ENCODE data around the gene TBC1D14.
A peak's percentile ranks its signal among the peaks of the same experiment; 100 is the strongest.
"Not testable (repeated sequence)": the region's sequence is repeated elsewhere in the genome, so short reads cannot be mapped to it uniquely, and the experiment has no call there.

Gene TBC1D14

GRCh38 chr4:6965329-6965728, 55.7 kb downstream of the TBC1D14 start:
- Mint-ChIP-seq H3K4me3 (no peak overlapping the region), H3K36me3 (ENCODE audit: low read depth) (peaks cover 15% of the 10 kb centered on the region), H3K27ac (no peak overlapping the region), H3K4me1 (ENCODE audit: low read depth) (peaks cover 25% of the 10 kb centered on the region), H3K27me3 (ENCODE audit: low read depth) (no peaks in the 10 kb centered on the region), H3K9me3 (no peaks in the 10 kb centered on the region)

GRCh38 chr4:6967846-6968340, 58.3 kb downstream of the TBC1D14 start:
- no peak overlapping the region for H3K27ac Mint-ChIP-seq
- no peaks in the 10 kb centered on the region for H3K27me3 Mint-ChIP-seq (ENCODE audit: low read depth)
- H3K4me3 Mint-ChIP-seq = no peak overlapping the region
- peaks cover 20% of the 10 kb centered on the region for H3K4me1 Mint-ChIP-seq (ENCODE audit: low read depth)
- no peaks in the 10 kb centered on the region for H3K9me3 Mint-ChIP-seq
- peaks cover 15% of the 10 kb centered on the region for H3K36me3 Mint-ChIP-seq (ENCODE audit: low read depth)

- Mint-ChIP-seq H3K4me1 (ENCODE audit: low read depth) (peaks cover 19% of the 10 kb centered on the region), H3K4me3 (no peak overlapping the region), H3K9me3 (no peaks in the 10 kb centered on the region), H3K27ac (no peak overlapping the region), H3K36me3 (ENCODE audit: low read depth) (peaks cover 15% of the 10 kb centered on the region), H3K27me3 (ENCODE audit: low read depth) (no peaks in the 10 kb centered on the region)
Measured at GRCh38 chr4:6968496-6968895, 58.9 kb downstream of the TBC1D14 start.

DNA sequence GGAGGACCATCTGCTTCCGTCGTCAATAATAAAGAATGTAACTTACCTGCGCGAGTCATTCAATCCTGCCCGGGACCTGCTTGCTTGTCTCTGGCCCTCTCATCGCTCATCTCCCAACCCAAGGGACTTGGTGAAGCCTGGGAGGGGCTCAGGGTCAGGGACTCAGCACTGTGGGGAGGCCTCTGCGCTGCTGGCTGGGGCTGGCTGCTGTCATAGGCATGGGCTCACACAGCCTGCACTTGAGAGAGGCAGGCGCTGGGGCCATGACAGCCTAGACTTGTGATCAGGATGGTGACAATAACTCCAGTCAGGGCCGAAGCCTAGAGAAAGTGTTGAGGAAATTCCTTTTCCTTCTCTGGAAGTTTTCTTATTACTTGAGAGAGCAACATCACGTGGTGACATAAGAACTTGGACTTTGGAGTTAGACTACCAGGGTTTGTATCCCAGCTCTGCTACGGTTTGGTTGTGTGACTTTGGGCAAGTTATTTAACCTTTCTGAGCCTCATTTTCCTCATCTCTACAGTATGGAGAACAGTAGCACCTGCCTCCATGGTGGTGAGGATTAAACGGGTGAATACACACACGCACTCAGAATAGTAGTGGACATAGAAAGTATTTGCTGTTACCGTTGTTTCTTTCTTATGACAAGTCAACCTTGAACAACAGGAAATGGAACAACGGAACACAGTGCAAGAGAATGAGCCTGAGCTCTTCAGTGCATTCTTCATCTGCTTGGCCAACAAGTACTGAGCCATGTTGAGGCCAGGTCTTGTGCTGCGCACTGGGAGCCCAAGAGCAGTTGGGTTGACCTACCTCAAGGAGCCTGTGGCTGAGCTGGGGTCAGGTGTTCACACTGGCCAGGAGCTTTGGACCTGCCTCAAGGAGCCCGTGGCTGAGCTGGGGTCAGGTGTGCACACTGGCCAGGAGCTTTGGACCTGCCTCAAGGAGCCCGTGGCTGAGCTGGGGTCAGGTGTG, 60.5 kb downstream of the TBC1D14 start:
- no peak overlapping the region for H3K4me3 Mint-ChIP-seq
- no peaks in the 10 kb centered on the region for H3K9me3 Mint-ChIP-seq
- H3K36me3 Mint-ChIP-seq (ENCODE audit: low read depth) = peaks cover 15% of the 10 kb centered on the region
- no peak overlapping the region for H3K27ac Mint-ChIP-seq
- H3K4me1 Mint-ChIP-seq (ENCODE audit: low read depth) = peaks cover 18% of the 10 kb centered on the region
- H3K27me3 Mint-ChIP-seq (ENCODE audit: low read depth) = no peaks in the 10 kb centered on the region

- H3K4me3 Mint-ChIP-seq = no peak overlapping the region
- H3K27me3 Mint-ChIP-seq (ENCODE audit: low read depth) = no peaks in the 10 kb centered on the region
- H3K9me3 Mint-ChIP-seq = no peaks in the 10 kb centered on the region
- H3K36me3 Mint-ChIP-seq (ENCODE audit: low read depth) = peaks cover 23% of the 10 kb centered on the region
- H3K4me1 Mint-ChIP-seq (ENCODE audit: low read depth) = peaks cover 19% of the 10 kb centered on the region
- no peak overlapping the region for H3K27ac Mint-ChIP-seq
Measured at GRCh38 chr4:6971536-6972374, 62.1 kb downstream of the TBC1D14 start.

DNA sequence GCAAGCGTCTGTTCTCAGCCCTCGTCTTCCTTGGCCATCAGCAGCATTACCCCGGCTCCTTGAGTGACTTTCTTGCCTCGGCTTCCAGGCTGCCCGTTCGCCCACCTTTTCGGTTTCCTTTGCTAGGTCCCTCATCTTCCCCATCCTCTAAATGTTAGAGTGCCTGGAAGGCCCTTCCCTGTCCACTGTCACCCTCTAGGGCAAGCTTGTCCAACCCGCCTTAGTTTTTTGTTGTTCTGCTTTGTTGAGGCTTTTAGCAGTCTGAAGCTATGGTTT, 62.7 kb downstream of the TBC1D14 start:
- Mint-ChIP-seq H3K4me1 (ENCODE audit: low read depth) (peaks cover 18% of the 10 kb centered on the region), H3K9me3 (no peaks in the 10 kb centered on the region), H3K27ac (no peak overlapping the region), H3K36me3 (ENCODE audit: low read depth) (peaks cover 19% of the 10 kb centered on the region), H3K27me3 (ENCODE audit: low read depth) (no peaks in the 10 kb centered on the region), H3K4me3 (no peak overlapping the region)

GRCh38 chr4:6972911-6973310, 63.3 kb downstream of the TBC1D14 start:
- no peaks in the 10 kb centered on the region for H3K27me3 Mint-ChIP-seq (ENCODE audit: low read depth)
- peaks cover 18% of the 10 kb centered on the region for H3K36me3 Mint-ChIP-seq (ENCODE audit: low read depth)
- peaks cover 18% of the 10 kb centered on the region for H3K4me1 Mint-ChIP-seq (ENCODE audit: low read depth)
- H3K4me3 Mint-ChIP-seq = no peak overlapping the region
- no peaks in the 10 kb centered on the region for H3K9me3 Mint-ChIP-seq
- H3K27ac Mint-ChIP-seq = no peak overlapping the region

GRCh38 chr4:6974138-6974848, 64.7 kb downstream of the TBC1D14 start:
- Mint-ChIP-seq H3K4me1 (ENCODE audit: low read depth) (peaks cover 20% of the 10 kb centered on the region), H3K4me3 (no peak overlapping the region), H3K36me3 (ENCODE audit: low read depth) (peaks cover 12% of the 10 kb centered on the region), H3K27me3 (ENCODE audit: low read depth) (no peaks in the 10 kb centered on the region), H3K9me3 (no peaks in the 10 kb centered on the region), H3K27ac (peak overlapping the region; percentile 36)

- H3K4me3 Mint-ChIP-seq; H3K27me3 Mint-ChIP-seq (ENCODE audit: low read depth); H3K27ac Mint-ChIP-seq; H3K9me3 Mint-ChIP-seq: not testable (repeated sequence)
- peaks cover 19% of the 10 kb centered on the region for H3K36me3 Mint-ChIP-seq (ENCODE audit: low read depth)
- H3K4me1 Mint-ChIP-seq (ENCODE audit: low read depth) = peaks cover 29% of the 10 kb centered on the region
Measured at GRCh38 chr4:6977846-6978245, 68.2 kb downstream of the TBC1D14 start.

GRCh38 chr4:6983544-6984142, 74.0 kb downstream of the TBC1D14 start:
- H3K4me1 Mint-ChIP-seq (ENCODE audit: low read depth) = peaks cover 54% of the 10 kb centered on the region
- no peaks in the 10 kb centered on the region for H3K9me3 Mint-ChIP-seq
- peaks cover 17% of the 10 kb centered on the region for H3K36me3 Mint-ChIP-seq (ENCODE audit: low read depth)
- H3K4me3 Mint-ChIP-seq = no peak overlapping the region
- H3K27ac Mint-ChIP-seq = no peak overlapping the region
- no peaks in the 10 kb centered on the region for H3K27me3 Mint-ChIP-seq (ENCODE audit: low read depth)

DNA sequence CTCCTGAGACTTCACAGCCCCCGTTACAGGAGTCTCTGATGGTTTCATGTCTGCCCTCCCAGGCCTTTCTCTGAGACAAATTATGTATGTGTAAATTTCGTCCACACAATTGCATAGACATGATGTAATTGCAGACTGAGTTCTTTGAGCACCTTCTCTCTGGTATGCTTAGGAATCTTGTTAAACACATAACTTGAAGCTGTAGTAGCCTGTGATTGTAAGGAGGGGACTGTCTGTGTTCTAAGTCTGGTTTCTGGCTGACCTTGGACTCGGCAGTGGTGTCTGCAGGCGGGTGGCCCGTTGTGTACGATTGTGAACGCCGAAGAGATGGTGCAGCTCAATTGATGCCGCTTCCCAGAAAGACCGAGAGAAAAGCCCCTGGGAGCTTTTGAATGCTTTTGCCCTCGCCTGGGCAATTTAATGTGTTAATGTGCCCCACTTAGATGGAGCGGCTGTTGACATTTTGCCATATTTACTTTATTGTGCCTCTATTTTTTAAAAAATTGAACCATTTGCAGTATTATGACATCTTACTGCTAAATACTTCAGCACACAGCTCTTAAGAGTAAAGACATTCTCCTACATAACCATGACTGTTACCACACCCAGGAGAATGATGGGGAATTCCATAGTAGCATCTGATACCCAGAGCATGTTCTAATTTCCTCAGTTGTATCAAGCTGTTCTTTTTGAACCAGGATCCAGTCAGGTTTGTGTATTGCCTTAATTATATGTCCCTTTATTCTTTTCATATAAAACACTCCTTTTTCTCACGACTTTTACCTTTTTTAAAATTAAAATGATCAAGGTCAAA, 75.2 kb downstream of the TBC1D14 start:
- peak overlapping the region; percentile 28 for H3K27ac Mint-ChIP-seq
- H3K27me3 Mint-ChIP-seq (ENCODE audit: low read depth) = no peaks in the 10 kb centered on the region
- peaks cover 16% of the 10 kb centered on the region for H3K36me3 Mint-ChIP-seq (ENCODE audit: low read depth)
- H3K4me3 Mint-ChIP-seq = peak overlapping the region; percentile 93
- no peaks in the 10 kb centered on the region for H3K9me3 Mint-ChIP-seq
- peaks cover 64% of the 10 kb centered on the region for H3K4me1 Mint-ChIP-seq (ENCODE audit: low read depth)

DNA sequence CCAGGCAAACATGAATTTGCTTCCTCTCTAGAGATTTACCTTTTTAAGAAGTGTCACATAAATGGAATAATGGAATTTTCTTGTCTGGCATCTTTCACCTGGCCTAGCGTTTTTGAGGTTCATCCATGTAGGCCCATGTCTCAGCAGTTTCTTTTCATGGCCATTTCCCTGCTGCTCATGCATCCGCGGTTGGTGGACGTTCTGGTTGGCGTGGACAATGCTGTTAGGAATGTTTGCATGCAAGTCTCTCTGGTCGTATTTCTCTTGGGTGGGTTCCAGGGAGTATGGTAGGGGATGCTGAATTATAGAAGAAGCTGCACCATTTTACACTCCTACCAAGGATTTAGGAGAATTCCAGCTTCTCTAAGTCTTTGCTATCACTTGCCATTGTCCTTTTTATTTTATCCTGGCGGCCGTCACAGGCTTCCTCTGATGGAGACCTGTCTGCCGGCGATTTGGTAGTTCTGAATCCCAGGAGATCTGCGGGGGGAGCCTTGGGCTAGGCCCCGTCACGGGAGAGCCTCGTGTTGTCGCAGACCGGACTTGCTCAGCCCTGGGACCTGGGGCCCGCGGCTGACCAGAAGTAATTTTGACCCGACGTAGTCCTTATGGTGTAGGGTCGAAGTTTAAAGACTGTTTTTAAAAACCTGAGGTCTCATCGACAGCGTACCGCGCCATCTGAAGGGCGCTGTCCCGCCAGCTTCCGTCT, 76.6 kb downstream of the TBC1D14 start:
- Mint-ChIP-seq H3K9me3 (no peaks in the 10 kb centered on the region), H3K36me3 (ENCODE audit: low read depth) (peaks cover 18% of the 10 kb centered on the region)

More for the DNA sequence above, 76.6 kb downstream of the TBC1D14 start:
- H3K27me3 Mint-ChIP-seq (ENCODE audit: low read depth) = no peaks in the 10 kb centered on the region
- peak overlapping the region; percentile 97 for H3K27ac Mint-ChIP-seq
- H3K4me1 Mint-ChIP-seq (ENCODE audit: low read depth) = peaks cover 71% of the 10 kb centered on the region
- peak overlapping the region; percentile 93 for H3K4me3 Mint-ChIP-seq
